Upper lobe of right lung (tissue), 1 donor: ENCODE data around the gene PTPRN2. TPM values are rescaled to one million over a fixed set of nuclear protein-coding genes. Genes with fewer than 3 reads are reported as not detected.

Source experiments
- ATAC-seq: fragments of 200-7000 bp; cut with Tn5 transposase; one replicate; pipeline ENCODE4 v1.9.1; 2020; ENCODE audit warnings: mild to moderate bottlenecking, moderate library complexity
- DNase-seq: peaks from one replicate; pipeline ENCODE4 v3.0.0-alpha.2; 2020
- H3K27ac ChIP-seq: fragments of 200-600 bp; one replicate; pipeline ENCODE4 v1.8.0; 2022
- H3K27me3 ChIP-seq: fragments of 200-600 bp; one replicate; pipeline ENCODE4 v1.8.0; 2022; ENCODE audit warnings: mild to moderate bottlenecking
- H3K36me3 ChIP-seq: fragments of 200-600 bp; one replicate; pipeline ENCODE4 v1.8.0; 2022
- H3K4me1 ChIP-seq: fragments of 200-600 bp; one replicate; pipeline ENCODE4 v1.8.0; 2022
- H3K4me3 ChIP-seq: fragments of 200-600 bp; one replicate; pipeline ENCODE4 v1.8.0; 2022; ENCODE audit warnings: mild to moderate bottlenecking
- H3K9me3 ChIP-seq: fragments of 200-600 bp; one replicate; pipeline ENCODE4 v1.8.0; 2022
- CTCF ChIP-seq: fragments of 200-600 bp; IDR thresholded peaks from one replicate; pipeline ENCODE4 v1.8.0; 2022; ENCODE audit warnings: antibody characterized with exemption
- intact Hi-C: fragments of 100-400 bp; cut with DNase I; formaldehyde crosslinking; loops from one replicate; pipeline ENCODE4 v1.11.0; 2022
- total RNA-seq: library from RNA; stranded (reverse); fragmentation: NEBNext Ultra II Directional; extraction: Animal tissue kit (Norgen Biotek cat#: 25700); gene quantifications from one replicate; pipeline ENCODE4 v1.2.1, GENCODE V29; 2021
- donor health status: DM: no; HTN: yes; CAD: no; lungs with severe emphysema.

The PTPRN2 gene
- total RNA-seq, 1 donor from 2014 or later: 4.9 TPM

GRCh38 chr7:158303121-158303520 lies 284.5 kb downstream of the PTPRN2 start:
- Histone ChIP-seq H3K4me1 (no peaks in the 10 kb centered on the region), H3K27ac (no peak overlapping the region), H3K36me3 (no peaks in the 10 kb centered on the region), H3K4me3 (no peak overlapping the region), H3K27me3 (no peaks in the 10 kb centered on the region), H3K9me3 (peaks cover 10% of the 10 kb centered on the region)
- ATAC-seq (no peak), DNase-seq (no peak)
- TF ChIP-seq CTCF: no peak
- intact Hi-C loops: no loop called here

GRCh38 chr7:158302274-158303070 lies 285.2 kb downstream of the PTPRN2 start:
- ATAC-seq (no peak), DNase-seq (no peak)
- no peaks in the 10 kb centered on the region for H3K27me3 ChIP-seq
- TF ChIP-seq CTCF: no peak
- H3K27ac ChIP-seq: no peak overlapping the region
- H3K9me3 ChIP-seq: peaks cover 7% of the 10 kb centered on the region
- no peaks in the 10 kb centered on the region for H3K4me1 ChIP-seq
- intact Hi-C loops: no loop called here
- no peaks in the 10 kb centered on the region for H3K36me3 ChIP-seq
- H3K4me3 ChIP-seq: no peak overlapping the region

GRCh38 chr7:158301207-158301606 lies 286.4 kb downstream of the PTPRN2 start:
- no peak for ATAC-seq
- intact Hi-C loops: no loop called here

GRCh38 chr7:158300427-158300826 lies 287.2 kb downstream of the PTPRN2 start:
- Histone ChIP-seq H3K4me3 (no peak overlapping the region), H3K4me1 (no peaks in the 10 kb centered on the region), H3K36me3 (no peaks in the 10 kb centered on the region), H3K27me3 (no peaks in the 10 kb centered on the region), H3K27ac (no peak overlapping the region), H3K9me3 (no peaks in the 10 kb centered on the region)
- no peak for DNase-seq
- TF ChIP-seq CTCF: no peak
- ATAC-seq: no peak
- intact Hi-C loops: no loop called here

More at GRCh38 chr7:158301207-158301606, 286.4 kb downstream of the PTPRN2 start:
- DNase-seq: no peak
- H3K27ac ChIP-seq: no peak overlapping the region
- no peak overlapping the region for H3K4me3 ChIP-seq
- TF ChIP-seq CTCF: no peak
- no peaks in the 10 kb centered on the region for H3K27me3 ChIP-seq
- H3K9me3 ChIP-seq: no peaks in the 10 kb centered on the region
- H3K36me3 ChIP-seq: no peaks in the 10 kb centered on the region
- no peaks in the 10 kb centered on the region for H3K4me1 ChIP-seq

GRCh38 chr7:158299607-158300006 lies 288.0 kb downstream of the PTPRN2 start:
- Histone ChIP-seq H3K27me3 (no peaks in the 10 kb centered on the region), H3K27ac (no peak overlapping the region), H3K9me3 (no peaks in the 10 kb centered on the region), H3K36me3 (no peaks in the 10 kb centered on the region), H3K4me1 (no peaks in the 10 kb centered on the region), H3K4me3 (no peak overlapping the region)
- DNase-seq (no peak), ATAC-seq (no peak)
- no peak for TF ChIP-seq CTCF
- intact Hi-C loops: no loop called here

GRCh38 chr7:158296798-158297104 lies 290.9 kb downstream of the PTPRN2 start:
- DNase-seq (no peak), ATAC-seq (no peak)
- H3K27me3 ChIP-seq: no peaks in the 10 kb centered on the region
- intact Hi-C loops: no loop called here
- no peak for TF ChIP-seq CTCF
- no peaks in the 10 kb centered on the region for H3K9me3 ChIP-seq
- H3K27ac ChIP-seq: no peak overlapping the region
- H3K4me3 ChIP-seq: no peak overlapping the region
- no peaks in the 10 kb centered on the region for H3K36me3 ChIP-seq
- H3K4me1 ChIP-seq: no peaks in the 10 kb centered on the region
